HepG2 (cell line): Measurements from ENCODE around the gene MYADML2. TPM values are rescaled to one million over a fixed set of nuclear protein-coding genes. Genes with fewer than 3 reads are reported as not detected.
A peak's percentile ranks its signal among the peaks of the same experiment; 100 is the strongest.

ENCODE experiments used
- AKAP8 ChIP-seq: sonication (generic); formaldehyde crosslinking; IDR thresholded peaks from 2 replicates; pipeline ENCODE4 v1.5.1; 2020; ENCODE audit warnings: mild to moderate bottlenecking, missing genetic modification reagents
- ARID4A ChIP-seq: sonication (generic); formaldehyde crosslinking; IDR thresholded peaks from 2 replicates; pipeline ENCODE4 v1.5.0; 2020; ENCODE audit warnings: mild to moderate bottlenecking, missing genetic modification reagents, borderline replicate concordance
- CBX5 ChIP-seq: sonication (generic); formaldehyde crosslinking; IDR thresholded peaks from 2 replicates; pipeline ENCODE4 v1.4.0; 2020; ENCODE audit warnings: missing genetic modification reagents, borderline replicate concordance
- CSRNP2 ChIP-seq: sonication (generic); formaldehyde crosslinking; conservative IDR thresholded peaks from 2 replicates; pipeline ENCODE4 v1.8.0; 2022; ENCODE audit warnings: low read depth, missing genetic modification reagents
- DNMT1 ChIP-seq: sonication (generic); formaldehyde crosslinking; IDR thresholded peaks from 2 replicates; pipeline ENCODE4 v1.5.1; 2020; ENCODE audit warnings: mild to moderate bottlenecking, missing genetic modification reagents
- GATA4 ChIP-seq: sonication (generic); IDR thresholded peaks from 2 replicates; pipeline ENCODE4 v1.6.1; 2016; ENCODE audit warnings: antibody characterized with exemption, low read depth, borderline replicate concordance
- GTF3A ChIP-seq: sonication (generic); formaldehyde crosslinking; conservative IDR thresholded peaks from 2 replicates; pipeline ENCODE4 v1.4.0; 2020; ENCODE audit warnings: mild to moderate bottlenecking, missing genetic modification reagents
- NFIC ChIP-seq: IDR thresholded peaks from 2 replicates; pipeline ENCODE4 v1.6.1; 2012; ENCODE audit warnings: mild to moderate bottlenecking, low read length, inconsistent platforms
- NRL ChIP-seq: sonication (generic); formaldehyde crosslinking; IDR thresholded peaks from 2 replicates; pipeline ENCODE4 v1.5.0; 2020; ENCODE audit warnings: missing genetic modification reagents, mild to moderate bottlenecking, moderate library complexity, borderline replicate concordance
- PATZ1 ChIP-seq: sonication (generic); formaldehyde crosslinking; IDR thresholded peaks from 2 replicates; pipeline ENCODE4 v1.4.0; 2020; ENCODE audit warnings: missing genetic modification reagents
- PHF5A ChIP-seq: IDR thresholded peaks from one replicate; pipeline ENCODE4 v1.6.1; 2018; ENCODE audit warnings: low read depth, missing genetic modification reagents; ENCODE audit not compliant: unreplicated experiment
- SAP130 ChIP-seq: IDR thresholded peaks from 2 replicates; pipeline ENCODE4 v1.6.1; 2016; ENCODE audit warnings: low read depth
- SNAPC2 ChIP-seq: sonication (generic); formaldehyde crosslinking; IDR thresholded peaks from 2 replicates; pipeline ENCODE4 v1.8.1; 2022; ENCODE audit warnings: mild to moderate bottlenecking, missing genetic modification reagents
- TFAP4 ChIP-seq: sonication (generic); IDR thresholded peaks from 2 replicates; pipeline ENCODE4 v1.6.1; 2016; ENCODE audit warnings: low read depth, borderline replicate concordance
- ZFX ChIP-seq: sonication (generic); formaldehyde crosslinking; IDR thresholded peaks from 2 replicates; pipeline ENCODE4 v1.4.0; 2020; ENCODE audit warnings: mild to moderate bottlenecking, low read depth, missing genetic modification reagents, moderate library complexity
- ZNF235 ChIP-seq: sonication (generic); formaldehyde crosslinking; IDR thresholded peaks from 2 replicates; pipeline ENCODE4 v1.8.1; 2023; ENCODE audit warnings: mild to moderate bottlenecking, missing genetic modification reagents, borderline replicate concordance
- ZNF383 ChIP-seq: sonication (generic); formaldehyde crosslinking; IDR thresholded peaks from 2 replicates; pipeline ENCODE4 v1.4.0; 2020; ENCODE audit warnings: missing genetic modification reagents, mild to moderate bottlenecking, borderline replicate concordance
- ZNF589 ChIP-seq: sonication (generic); formaldehyde crosslinking; conservative IDR thresholded peaks from 2 replicates; pipeline ENCODE4 v1.8.0; 2022; ENCODE audit warnings: mild to moderate bottlenecking, moderate library complexity, missing genetic modification reagents
- ZNF766 ChIP-seq: sonication (generic); formaldehyde crosslinking; IDR thresholded peaks from 2 replicates; pipeline ENCODE4 v1.5.0; 2020; ENCODE audit warnings: missing genetic modification reagents, borderline replicate concordance
- ZNF768 ChIP-seq: sonication (generic); formaldehyde crosslinking; IDR thresholded peaks from 2 replicates; pipeline ENCODE4 v1.4.0; 2020; ENCODE audit warnings: missing genetic modification reagents
- ZNF773 ChIP-seq: sonication (generic); formaldehyde crosslinking; IDR thresholded peaks from 2 replicates; pipeline ENCODE4 v1.4.0; 2020; ENCODE audit warnings: missing genetic modification reagents, borderline replicate concordance
- polyA plus RNA-seq, 8 experiments: library from polyadenylated mRNA; depleted of rRNA in 3 of 8; stranded (reverse) in 7 of 8; unstranded in 1 of 8; fragments of >200 nt; fragmentation: Illumina TruSeq in 4 of 8; extraction: Trizol in 4 of 8; gene quantifications; 2 replicates each; pipeline versions ENCODE4 v1.2.1 to v1.2.3, GENCODE V29; 2011 to 2016; ENCODE audit warnings: low read depth in 4 of 8, missing spikeins in 1 of 8, mixed read lengths in 1 of 8; ENCODE audit not compliant: insufficient read depth in 1 of 8
- total RNA-seq, 5 experiments: library from RNA; depleted of rRNA; stranded (reverse); fragments of >200 nt; fragmentation: Illumina TruSeq; extraction: Trizol; gene quantifications; 2 replicates each; pipeline ENCODE4 v1.2.3, GENCODE V29; 2016; ENCODE audit warnings: low read depth in 1 of 5

MYADML2 gene
- total and polyA plus RNA-seq, 2 of the 13 experiments (the other 11 are each of a cell fraction or from before 2014, with no cell fraction given), result not detected

GRCh38 chr17:81995463-81996231, 48.6 kb upstream of the MYADML2 start (continued):
- TF ChIP-seq ARID4A, result peak; percentile 57
- TF ChIP-seq ZNF383, result no peak
- TF ChIP-seq SNAPC2 (CRISPR knock-in tag), result no peak
- peak; percentile 83 for TF ChIP-seq NRL (CRISPR knock-in tag)
- TF ChIP-seq AKAP8 (CRISPR knock-in tag), result peak; percentile 11
- peak; percentile 94 for TF ChIP-seq GTF3A (CRISPR knock-in tag)
- TF ChIP-seq CSRNP2 (CRISPR knock-in tag), result no peak
- no peak for TF ChIP-seq GATA4
- peak; percentile 30 for TF ChIP-seq PHF5A (CRISPR knock-in tag)
- peak; percentile 95; the same call in 1 of the 2 replicates for TF ChIP-seq DNMT1 (CRISPR knock-in tag)
- TF ChIP-seq ZNF766 (CRISPR knock-in tag), result no peak
- peak; percentile 75 for TF ChIP-seq ZFX (CRISPR knock-in tag)
- peak; percentile 40; the same call in 1 of the 2 replicates for TF ChIP-seq TFAP4
- TF ChIP-seq PATZ1 (CRISPR knock-in tag), result peak; percentile 66
- TF ChIP-seq ZNF589 (CRISPR knock-in tag), result peak; percentile 94
- TF ChIP-seq CBX5 (CRISPR knock-in tag), result peak; percentile 83; the same call in 1 of the 2 replicates
- TF ChIP-seq ZNF235 (CRISPR knock-in tag), result no peak
- TF ChIP-seq ZNF768 (CRISPR knock-in tag), result peak; percentile 75; the same call in 1 of the 2 replicates
- no peak for TF ChIP-seq NFIC
- TF ChIP-seq SAP130, result peak; percentile 63
- TF ChIP-seq ZNF773 (CRISPR knock-in tag), result peak; percentile 81; the same call in 1 of the 2 replicates
